Adrenal gland (tissue), 5 donors: ENCODE data around the gene SPATA16.

Source experiments
- CTCF ChIP-seq, 6 experiments: fragments of 450-650 bp in 4 of 6; fragments of 200-600 bp in 2 of 6; sonication (generic) in 1 of 6; IDR thresholded peaks; 1 replicate in 5 of 6; 2 replicates in 1 of 6; pipeline versions ENCODE4 v1.5.1 to v1.8.0; 2016 to 2021; ENCODE audit warnings: antibody characterized with exemption in 6 of 6, mild to moderate bottlenecking in 2 of 6, moderate library complexity in 1 of 6
- POLR2A ChIP-seq, 2 donors: fragments of 450-650 bp; IDR thresholded peaks; one replicate each; pipeline ENCODE4 v1.6.1; 2017; ENCODE audit warnings: antibody characterized with exemption in 2 of 2, mild to moderate bottlenecking in 2 of 2, moderate library complexity in 1 of 2
- donor health status: DM: no; HTN: no; CAD: no.

GRCh38 chr3:173028351-173028750 is 112.7 kb downstream of the SPATA16 start:
- TF ChIP-seq POLR2A (IDR thresholded peaks at IDR 0.05) (no peak), CTCF (IDR thresholded peaks at IDR 0.05) (no peak)
